Urinary bladder (tissue), 4 donors: ENCODE results near the gene ATP6V0C. TPM values are rescaled to one million over a fixed set of nuclear protein-coding genes. Genes with fewer than 3 reads are reported as not detected.

ENCODE experiments used
- DNase-seq: peaks from one replicate; pipeline ENCODE4 v3.0.0-alpha.2; 2015; ENCODE audit errors: extremely low spot score
- H3K27ac ChIP-seq: one replicate; pipeline ENCODE4 v1.5.1; 2013; ENCODE audit warnings: low read depth, mild to moderate bottlenecking, moderate library complexity
- H3K36me3 ChIP-seq: one replicate; pipeline ENCODE4 v1.6.1; 2013; ENCODE audit warnings: mild to moderate bottlenecking, moderate library complexity; ENCODE audit not compliant: insufficient read depth
- H3K4me1 ChIP-seq: one replicate; pipeline ENCODE4 v1.6.1; 2013; ENCODE audit warnings: mild to moderate bottlenecking, moderate library complexity; ENCODE audit not compliant: insufficient read depth
- H3K4me3 ChIP-seq: one replicate; pipeline ENCODE4 v1.5.1; 2013; ENCODE audit warnings: low read depth, low read length
- WGBS: extraction: QIAGEN DNeasy Blood & Tissue Kit; methylation state at CpG from one replicate; pipeline ENCODE4 v1.1.7; 2013; 5-methylcytosine and 5-hydroxymethylcytosine counted together
- polyA plus RNA-seq: library from polyadenylated mRNA; stranded (reverse); fragments of 200-250 nt; gene quantifications from one replicate; pipeline ENCODE4 v1.2.3, GENCODE V29; 2013
- total RNA-seq: library from RNA; depleted of rRNA; stranded (reverse); fragments of >200 nt; gene quantifications from one replicate; pipeline ENCODE4 v1.2.3, GENCODE V29; 2014
- donor health status: healthy with polysubstance abuse.
- donor health status: healthy.

ATP6V0C gene
- total and polyA plus RNA-seq, 2 donors: 15.0 to 193 TPM

- DNase-seq: no peak
- WGBS: 87% methylated on average over 12 of the region's 12 CpGs
- Histone ChIP-seq H3K4me3 (no peak overlapping the region), H3K4me1 (no peaks in the 10 kb centered on the region), H3K36me3 (no peaks in the 10 kb centered on the region), H3K27ac (no peak overlapping the region)
These were observed 32.8 kb upstream of the ATP6V0C start for GRCh38 chr16:2480948-2481347.

- WGBS: 73% methylated on average over 7 of the region's 7 CpGs
- Histone ChIP-seq H3K4me1 (no peaks in the 10 kb centered on the region), H3K4me3 (no peak overlapping the region), H3K27ac (no peak overlapping the region), H3K36me3 (no peaks in the 10 kb centered on the region)
- no peak for DNase-seq
These were observed 32.1 kb upstream of the ATP6V0C start for GRCh38 chr16:2481676-2482075.

GRCh38 chr16:2482249-2482648 lies 31.5 kb upstream of the ATP6V0C start:
- WGBS: 57% methylated on average over 13 of the region's 13 CpGs
- H3K36me3 ChIP-seq: no peaks in the 10 kb centered on the region
- H3K27ac ChIP-seq: no peak overlapping the region
- no peak for DNase-seq
- no peak overlapping the region for H3K4me3 ChIP-seq
- H3K4me1 ChIP-seq: no peaks in the 10 kb centered on the region

- DNase-seq: no peak
- WGBS: 20% methylated on average over 32 of the region's 32 CpGs
- H3K4me1 ChIP-seq: no peaks in the 10 kb centered on the region
- no peaks in the 10 kb centered on the region for H3K36me3 ChIP-seq
- H3K4me3 ChIP-seq: no peak overlapping the region
- H3K27ac ChIP-seq: no peak overlapping the region
These were observed 30.8 kb upstream of the ATP6V0C start for GRCh38 chr16:2482708-2483534.

- Histone ChIP-seq H3K4me3 (no peak overlapping the region), H3K36me3 (no peaks in the 10 kb centered on the region), H3K4me1 (no peaks in the 10 kb centered on the region), H3K27ac (no peak overlapping the region)
- 87% methylated on average over 16 of the region's 16 CpGs for WGBS
- DNase-seq: no peak
These were observed 29.5 kb upstream of the ATP6V0C start for GRCh38 chr16:2483939-2484897.

GRCh38 chr16:2484898-2485508 lies 28.7 kb upstream of the ATP6V0C start:
- no peak for DNase-seq
- Histone ChIP-seq H3K4me3 (no peak overlapping the region), H3K27ac (no peak overlapping the region), H3K36me3 (no peaks in the 10 kb centered on the region), H3K4me1 (no peaks in the 10 kb centered on the region)
- 86% methylated on average over 13 of the region's 13 CpGs for WGBS

- Histone ChIP-seq H3K36me3 (no peaks in the 10 kb centered on the region), H3K4me1 (no peaks in the 10 kb centered on the region), H3K4me3 (no peak overlapping the region), H3K27ac (no peak overlapping the region)
- no peak for DNase-seq
- WGBS: 83% methylated on average over 33 of the region's 33 CpGs
These were observed 27.8 kb upstream of the ATP6V0C start for GRCh38 chr16:2485811-2486507.

GRCh38 chr16:2486645-2487516 lies 26.9 kb upstream of the ATP6V0C start:
- Histone ChIP-seq H3K4me1 (no peaks in the 10 kb centered on the region), H3K4me3 (no peak overlapping the region), H3K27ac (no peak overlapping the region), H3K36me3 (no peaks in the 10 kb centered on the region)
- DNase-seq: no peak
- 69% methylated on average over 29 of the region's 29 CpGs for WGBS

- DNase-seq: no peak
- WGBS: 74% methylated on average over 8 of the region's 8 CpGs
- H3K36me3 ChIP-seq: no peaks in the 10 kb centered on the region
- no peaks in the 10 kb centered on the region for H3K4me1 ChIP-seq
- H3K4me3 ChIP-seq: no peak overlapping the region
- no peak overlapping the region for H3K27ac ChIP-seq
These were observed 26.3 kb upstream of the ATP6V0C start for GRCh38 chr16:2487517-2487842.

GRCh38 chr16:2487903-2488531 lies 25.7 kb upstream of the ATP6V0C start:
- WGBS: 78% methylated on average over 15 of the region's 15 CpGs
- no peak overlapping the region for H3K4me3 ChIP-seq
- H3K27ac ChIP-seq: no peak overlapping the region
- no peaks in the 10 kb centered on the region for H3K36me3 ChIP-seq
- no peak for DNase-seq
- no peaks in the 10 kb centered on the region for H3K4me1 ChIP-seq

- H3K27ac ChIP-seq: no peak overlapping the region
- no peak overlapping the region for H3K4me3 ChIP-seq
- 94% methylated on average over 16 of the region's 16 CpGs for WGBS
- no peaks in the 10 kb centered on the region for H3K4me1 ChIP-seq
- no peaks in the 10 kb centered on the region for H3K36me3 ChIP-seq
- no peak for DNase-seq
These were observed 24.2 kb upstream of the ATP6V0C start for GRCh38 chr16:2489581-2489980.
